ENCODE data around the gene TRPV2.

TRPV2 gene

GRCh38 chr17:16468428-16468992 lies 53.1 kb downstream of the TRPV2 start:
- DNase-seq = no peak
- Histone ChIP-seq H3K27ac (no peak overlapping the region), H3K4me1 (peaks cover 0 to 12% (median 0%) of the 10 kb centered on the region in 4 donors), H3K4me3 (no peak overlapping the region), H3K27me3 (no peaks in the 10 kb centered on the region), H3K36me3 (no peaks in the 10 kb centered on the region), H3K9me3 (no peaks in the 10 kb centered on the region)
- intact Hi-C loops (cut with DNase I; ENCODE audit: low total_unique reads) = no loop called here
- no peak for TF ChIP-seq CTCF (IDR thresholded peaks at IDR 0.05)

GRCh38 chr17:16470265-16470664 lies 54.9 kb downstream of the TRPV2 start:
- Histone ChIP-seq H3K9me3 (no peaks in the 10 kb centered on the region), H3K4me3 (no peak overlapping the region)
- intact Hi-C loops (cut with DNase I; ENCODE audit: low total_unique reads) = no loop called here

GRCh38 chr17:16471295-16471694 lies 55.9 kb downstream of the TRPV2 start:
- Histone ChIP-seq H3K4me1 (peaks cover 0 to 7% (median 0%) of the 10 kb centered on the region in 4 donors), H3K27ac (no peak overlapping the region), H3K4me3 (no peak overlapping the region), H3K36me3 (no peaks in the 10 kb centered on the region), H3K27me3 (no peaks in the 10 kb centered on the region), H3K9me3 (no peaks in the 10 kb centered on the region)
- no peak for DNase-seq
- TF ChIP-seq CTCF (IDR thresholded peaks at IDR 0.05) = no peak
- intact Hi-C loops (cut with DNase I; ENCODE audit: low total_unique reads) = no loop called here

More at GRCh38 chr17:16470265-16470664, 54.9 kb downstream of the TRPV2 start:
- no peaks in the 10 kb centered on the region for H3K27me3 ChIP-seq
- no peak for TF ChIP-seq CTCF (IDR thresholded peaks at IDR 0.05)
- no peak for DNase-seq
- no peak overlapping the region for H3K27ac ChIP-seq
- no peaks in the 10 kb centered on the region for H3K36me3 ChIP-seq
- H3K4me1 ChIP-seq = peaks cover 0 to 7% (median 0%) of the 10 kb centered on the region in 4 donors

- peaks cover 0 to 10% (median 5%) of the 10 kb centered on the region in 4 donors for H3K4me1 ChIP-seq
- no peak overlapping the region for H3K4me3 ChIP-seq
- no peaks in the 10 kb centered on the region for H3K36me3 ChIP-seq
- TF ChIP-seq CTCF (IDR thresholded peaks at IDR 0.05) = no peak
- H3K27me3 ChIP-seq = no peaks in the 10 kb centered on the region
- no peaks in the 10 kb centered on the region for H3K9me3 ChIP-seq
- H3K27ac ChIP-seq = no peak overlapping the region
- no peak for DNase-seq
- intact Hi-C loops (cut with DNase I; ENCODE audit: low total_unique reads) = no loop called here
These were observed 57.2 kb downstream of the TRPV2 start for GRCh38 chr17:16472539-16472938.

GRCh38 chr17:16473044-16474011 lies 58.0 kb downstream of the TRPV2 start:
- H3K4me3 ChIP-seq = no peak overlapping the region
- no peak for TF ChIP-seq CTCF (IDR thresholded peaks at IDR 0.05)
- intact Hi-C loops (cut with DNase I; ENCODE audit: low total_unique reads) = no loop called here
- peaks cover 0 to 15% (median 8%) of the 10 kb centered on the region in 4 donors for H3K4me1 ChIP-seq
- no peak overlapping the region for H3K27ac ChIP-seq
- DNase-seq = no peak
- no peaks in the 10 kb centered on the region for H3K36me3 ChIP-seq
- no peaks in the 10 kb centered on the region for H3K9me3 ChIP-seq
- no peaks in the 10 kb centered on the region for H3K27me3 ChIP-seq
